GM18502 (cell line): Measurements from ENCODE around the gene SRSF4.
"Not testable (repeated sequence)": the region's sequence is repeated elsewhere in the genome, so short reads cannot be mapped to it uniquely, and the experiment has no call there.

Experiments
- ATAC-seq: cut with Tn5 transposase; IDR thresholded peaks from one replicate; pipeline ENCODE4 v1.9.1; 2021; ENCODE audit warnings: mild to moderate bottlenecking; ENCODE audit not compliant: unreplicated experiment, poor library complexity

Gene SRSF4

DNA sequence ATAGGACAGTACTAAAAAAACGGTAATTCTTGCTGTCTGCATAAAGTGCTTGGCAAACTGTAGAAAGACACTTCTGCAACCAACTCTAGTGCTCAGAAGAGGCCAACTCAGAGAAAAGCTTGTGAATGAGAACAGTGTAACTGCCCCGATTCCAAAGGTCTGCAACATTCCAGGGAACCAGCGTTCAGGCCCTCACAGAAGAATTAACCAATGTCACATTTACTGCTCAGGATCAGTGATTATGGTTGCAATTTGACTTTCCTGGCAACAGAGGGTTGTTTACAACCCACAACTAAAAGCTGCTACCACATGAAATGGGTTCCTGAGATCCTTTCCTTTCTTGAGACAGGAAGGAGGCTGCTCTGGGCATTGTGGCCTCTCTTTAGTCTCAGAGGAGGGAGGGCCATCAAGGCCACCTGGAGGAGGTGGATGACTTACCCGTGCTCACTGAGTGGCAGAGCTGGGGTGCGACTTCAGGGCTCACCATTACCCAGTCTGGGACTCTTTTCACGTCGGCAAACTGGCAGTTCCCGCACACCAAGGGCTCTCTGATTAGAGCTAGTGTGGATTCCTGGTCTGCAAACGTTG, 15.3 kb downstream of the SRSF4 start:
- no peak for ATAC-seq

DNA sequence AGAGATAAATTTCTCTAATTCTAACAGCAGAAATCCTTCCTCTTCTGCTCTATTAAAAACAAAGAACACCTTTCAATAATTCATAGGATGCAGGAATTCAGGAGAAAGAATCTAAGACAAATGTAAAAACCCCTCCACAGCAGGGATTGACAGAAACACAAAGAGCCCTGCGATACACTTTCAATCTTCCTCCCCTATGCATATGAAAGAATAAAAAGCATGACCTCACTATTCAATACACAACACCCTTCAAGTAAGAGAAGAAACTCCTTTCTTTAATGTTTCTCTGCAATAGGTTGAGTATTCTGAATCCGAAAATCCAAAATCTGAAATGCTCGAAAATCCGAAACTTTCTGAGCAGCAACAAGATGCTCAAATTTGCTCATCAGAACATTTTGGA, 17.1 kb downstream of the SRSF4 start:
- no peak for ATAC-seq

DNA sequence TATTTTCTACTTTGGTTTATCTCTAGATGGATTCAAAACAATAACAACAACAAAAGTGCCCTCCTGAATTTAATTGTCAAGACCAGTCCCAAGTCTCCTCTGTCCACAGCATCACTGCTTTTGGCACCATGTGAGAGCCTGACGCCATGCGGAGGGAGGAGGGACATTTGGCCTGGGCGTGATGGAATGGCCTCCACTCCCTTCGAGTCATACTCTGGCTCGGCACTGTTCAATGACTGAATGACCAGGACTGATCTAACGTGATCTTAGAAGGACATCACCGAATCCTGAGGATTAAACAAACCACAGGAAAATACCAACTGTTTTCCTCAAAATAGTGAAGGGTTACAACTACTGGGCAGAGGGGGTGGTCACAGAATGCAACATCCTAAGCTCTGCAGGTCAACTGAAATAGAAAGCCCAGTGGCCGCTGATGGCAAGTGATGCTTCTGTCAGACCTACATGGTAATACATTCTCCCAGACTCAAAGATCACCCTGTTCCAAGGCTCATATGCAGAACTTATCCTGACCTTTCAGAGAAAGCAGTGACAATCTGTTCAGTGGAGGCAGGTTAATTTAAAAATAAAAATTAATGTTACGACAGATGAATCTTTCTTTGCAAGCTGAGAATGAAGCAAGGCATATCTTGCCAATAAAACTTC, 19.1 kb downstream of the SRSF4 start:
- no peak for ATAC-seq

DNA sequence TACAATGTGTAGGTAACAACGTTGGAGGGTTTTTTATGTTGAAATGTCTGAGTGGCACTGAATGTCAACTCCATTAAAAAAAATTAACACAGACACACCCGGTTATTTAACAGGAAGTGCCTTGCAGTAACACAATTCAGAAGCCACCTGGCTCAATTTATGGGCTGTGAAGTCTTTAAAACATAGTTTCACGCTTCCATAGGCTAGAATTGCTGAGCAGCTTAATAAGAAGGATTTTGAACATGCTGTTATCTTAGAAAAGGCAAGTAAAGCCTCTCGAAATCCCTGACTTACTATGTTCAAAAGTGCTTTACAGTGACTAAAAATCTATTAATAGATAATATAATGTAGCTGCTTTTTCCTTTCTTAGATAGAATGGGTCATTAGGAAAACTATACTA, 19.7 kb downstream of the SRSF4 start:
- no peak for ATAC-seq

DNA sequence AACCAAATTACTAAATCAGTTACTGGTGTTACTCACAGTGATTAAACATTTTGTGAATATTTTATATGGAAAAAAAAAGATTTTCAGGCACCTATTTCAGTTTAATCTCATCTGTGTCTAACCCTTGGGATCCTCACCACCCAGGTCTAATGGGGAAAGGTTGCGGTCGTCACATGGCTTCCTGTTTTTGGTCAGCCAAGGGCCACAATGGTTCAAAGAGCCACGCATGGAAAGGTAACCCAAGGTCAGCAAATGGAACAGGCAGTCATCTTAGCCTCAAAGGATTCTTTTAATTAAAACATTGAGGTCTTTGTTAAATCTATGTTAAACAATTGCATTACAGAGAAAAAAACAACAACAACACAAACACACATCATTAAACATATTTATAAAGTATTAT, 21.9 kb downstream of the SRSF4 start:
- ATAC-seq: no peak

DNA sequence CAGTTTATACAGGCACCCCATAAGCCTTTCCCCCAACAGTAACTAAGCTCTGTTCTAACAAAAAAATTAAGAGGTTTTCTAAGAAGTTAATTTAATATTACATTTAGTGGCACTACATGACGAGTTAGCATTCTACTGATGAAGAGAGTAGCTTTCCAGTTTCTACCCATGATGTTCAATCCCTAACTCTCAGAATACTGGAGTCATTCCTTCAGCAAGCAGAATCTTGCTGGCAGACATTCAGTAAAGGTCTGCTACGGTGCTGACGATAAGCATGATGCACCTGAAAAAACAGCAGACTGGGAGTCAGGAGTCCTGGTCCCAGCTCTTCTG, 24.5 kb downstream of the SRSF4 start:
- no peak for ATAC-seq

DNA sequence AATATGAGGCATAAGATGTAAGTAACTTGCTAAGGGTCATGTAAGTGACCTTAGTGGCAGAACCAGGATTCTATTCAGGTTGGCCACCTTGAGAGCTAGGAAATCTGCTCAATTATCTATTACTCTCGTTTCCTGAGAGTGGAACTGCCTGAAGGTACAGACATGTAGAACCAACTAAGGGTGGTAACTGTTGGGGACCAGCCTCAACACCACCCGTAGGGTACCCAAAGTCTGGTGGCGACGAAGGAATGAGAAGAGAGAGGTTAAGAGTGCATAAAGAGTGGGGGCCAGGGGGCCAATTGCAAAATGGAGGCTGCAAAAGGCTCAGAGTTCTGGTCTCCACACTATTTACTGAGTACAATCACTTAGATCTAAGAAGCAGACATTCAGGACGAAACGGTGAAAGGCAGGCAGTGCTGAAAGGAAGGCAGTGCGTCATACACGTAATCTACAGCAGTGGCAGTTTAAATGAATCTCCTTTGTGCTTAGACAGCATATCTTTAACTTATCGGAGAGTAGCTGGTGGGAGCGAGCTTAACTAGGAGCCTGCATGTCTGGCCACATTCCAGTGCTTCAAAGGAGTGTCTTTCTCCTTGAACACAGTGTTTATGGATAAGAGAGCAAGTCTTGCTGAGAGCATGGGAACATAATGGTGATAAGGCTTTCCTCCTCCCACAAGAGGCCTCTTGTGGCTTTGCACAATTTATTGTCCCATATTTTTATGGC, 25.0 kb downstream of the SRSF4 start:
- ATAC-seq: no peak

DNA sequence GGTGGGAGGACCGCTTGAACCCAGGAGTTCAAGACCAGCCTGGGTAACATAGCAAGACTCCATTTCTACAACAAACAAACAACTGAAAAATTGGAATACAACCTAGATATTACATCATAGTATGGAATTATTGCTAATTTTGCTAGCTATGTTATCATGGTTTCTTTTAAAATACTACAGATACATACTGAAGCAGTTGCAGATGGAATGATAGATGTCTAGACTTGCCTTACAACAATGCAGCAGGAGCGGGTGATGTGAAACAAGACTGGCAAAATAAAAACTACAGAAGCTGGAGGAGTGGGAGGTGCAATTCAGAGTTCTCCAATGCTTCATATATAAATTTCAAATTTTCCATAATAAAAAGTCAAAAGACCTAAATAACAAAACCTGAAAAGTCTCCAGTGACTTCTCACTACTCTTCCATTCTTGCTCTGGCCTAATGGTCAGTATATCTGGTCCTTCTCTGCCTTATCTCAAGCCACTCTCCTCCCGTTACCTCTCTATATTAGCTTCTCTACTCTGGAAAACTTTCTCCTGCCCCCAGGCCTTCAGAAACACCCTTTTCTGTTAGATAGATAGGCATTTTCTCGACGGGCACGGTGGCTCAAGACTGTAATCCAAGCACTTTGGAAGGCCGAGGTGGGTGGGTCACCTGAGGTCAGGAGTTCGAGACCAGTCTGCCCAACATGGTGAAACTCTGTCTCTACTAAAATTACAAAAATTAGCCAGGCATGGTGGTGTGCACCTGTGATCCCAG, 29.5 kb downstream of the SRSF4 start:
- no peak for ATAC-seq

DNA sequence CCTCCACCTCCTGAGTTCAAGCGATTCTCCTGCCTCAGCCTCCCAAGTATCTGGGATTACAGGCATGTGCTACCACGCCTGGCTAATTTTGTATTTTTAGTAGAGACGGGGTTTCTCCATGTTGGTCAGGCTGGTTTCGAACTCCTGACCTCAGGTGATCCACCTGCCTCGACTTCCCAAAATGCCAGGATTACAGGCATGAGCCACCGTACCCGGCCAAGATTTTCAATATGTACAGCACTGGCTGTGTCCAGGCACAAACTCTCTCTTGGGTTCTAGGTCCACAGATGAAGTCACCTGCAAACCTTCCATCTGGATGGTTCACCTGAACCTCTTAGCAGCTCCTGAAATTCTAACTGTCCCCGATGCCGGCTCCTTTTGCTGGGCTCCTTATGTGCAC, 31.4 kb downstream of the SRSF4 start:
- not testable (repeated sequence) for ATAC-seq

DNA sequence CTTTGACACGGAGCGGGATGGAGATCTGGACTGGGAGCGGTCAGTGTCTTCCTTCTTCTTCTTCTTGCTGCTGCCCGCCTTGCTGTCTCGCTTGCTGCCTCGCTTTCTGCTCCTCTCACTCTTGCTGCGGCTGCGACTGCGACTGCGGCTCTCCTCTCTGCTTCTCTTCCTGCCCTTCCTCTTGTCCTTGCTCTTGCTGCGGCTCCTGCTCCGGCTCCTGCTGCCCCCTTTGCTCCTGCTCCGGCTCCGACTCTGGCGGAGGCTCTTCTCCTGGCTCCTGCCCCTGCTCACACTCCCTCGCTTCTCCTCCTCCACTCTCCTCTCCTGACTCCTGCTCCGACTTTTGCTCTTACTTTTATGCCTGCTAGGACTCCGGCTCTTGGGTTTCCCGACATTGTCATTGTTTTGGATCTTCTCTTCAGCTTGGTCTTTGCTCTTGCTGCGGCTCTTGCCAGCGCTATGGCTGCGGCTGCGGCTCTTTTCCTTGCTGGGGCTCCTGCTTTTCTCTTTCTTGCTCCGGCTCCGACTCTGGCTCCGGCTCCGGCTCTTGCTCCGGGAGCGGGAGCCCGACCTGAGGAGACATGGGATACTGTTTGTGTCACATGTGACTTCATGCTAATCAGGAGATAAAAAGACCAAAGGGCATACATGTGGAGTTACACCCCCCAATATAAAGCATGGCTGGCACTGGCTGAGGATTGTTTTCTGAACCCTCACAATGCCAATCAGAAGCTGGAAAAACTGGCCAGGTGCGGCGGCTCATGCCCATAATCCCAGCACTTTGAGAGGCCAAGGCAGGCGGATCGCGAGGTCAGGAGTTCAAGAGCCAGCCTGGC, 32.8 kb downstream of the SRSF4 start:
- no peak for ATAC-seq

DNA sequence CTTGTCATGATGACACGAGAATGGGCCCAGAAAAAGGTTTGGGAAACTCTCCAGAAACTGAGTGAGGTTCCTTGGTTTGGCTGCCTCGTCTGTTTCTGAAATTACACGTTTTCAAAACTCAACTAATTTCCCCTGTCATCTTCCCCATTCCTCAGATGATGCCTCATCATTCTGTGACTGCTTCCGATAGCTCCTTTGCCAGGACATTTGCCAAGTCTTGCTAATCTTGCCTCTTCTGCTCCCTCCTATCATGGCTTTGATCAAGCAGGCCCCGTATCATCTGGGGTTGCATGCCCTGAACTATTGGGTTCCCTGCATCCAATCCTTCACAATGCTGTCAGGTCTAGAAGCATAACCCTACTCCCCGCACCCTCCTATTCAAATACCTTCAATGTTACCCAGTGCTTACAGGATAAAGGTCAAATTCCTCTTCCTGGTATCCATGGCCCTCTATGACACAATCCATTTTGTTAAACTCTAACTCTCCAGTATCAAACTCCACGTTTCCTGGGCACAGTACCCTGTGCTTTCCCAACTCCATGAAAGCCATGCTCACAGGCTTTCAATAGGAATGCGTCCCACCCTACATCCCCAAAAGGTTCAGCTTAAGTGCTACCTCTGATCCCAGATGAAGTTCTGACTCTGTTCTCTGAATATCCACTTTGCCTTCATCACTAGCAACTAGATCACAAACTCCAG, 35.8 kb downstream of the SRSF4 start:
- no peak for ATAC-seq

DNA sequence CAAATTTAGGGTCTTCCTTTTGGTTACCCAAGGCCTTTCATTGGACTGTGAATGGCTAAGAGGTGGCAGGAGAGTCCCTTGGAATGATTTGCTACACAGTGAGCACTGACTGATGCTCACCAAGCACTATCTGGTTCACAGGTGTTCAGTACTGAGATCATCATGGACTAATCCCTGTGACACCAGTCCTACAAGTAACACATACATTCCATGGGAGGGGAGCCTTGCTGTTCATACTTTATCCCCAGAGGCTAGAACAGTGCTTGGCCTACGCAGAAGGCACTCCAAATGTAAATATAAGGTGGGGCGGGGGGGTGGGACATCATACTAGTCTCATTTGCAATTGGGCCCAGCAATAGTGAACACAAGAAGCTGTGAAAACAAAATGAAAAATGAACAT, 37.5 kb downstream of the SRSF4 start:
- ATAC-seq: no peak

DNA sequence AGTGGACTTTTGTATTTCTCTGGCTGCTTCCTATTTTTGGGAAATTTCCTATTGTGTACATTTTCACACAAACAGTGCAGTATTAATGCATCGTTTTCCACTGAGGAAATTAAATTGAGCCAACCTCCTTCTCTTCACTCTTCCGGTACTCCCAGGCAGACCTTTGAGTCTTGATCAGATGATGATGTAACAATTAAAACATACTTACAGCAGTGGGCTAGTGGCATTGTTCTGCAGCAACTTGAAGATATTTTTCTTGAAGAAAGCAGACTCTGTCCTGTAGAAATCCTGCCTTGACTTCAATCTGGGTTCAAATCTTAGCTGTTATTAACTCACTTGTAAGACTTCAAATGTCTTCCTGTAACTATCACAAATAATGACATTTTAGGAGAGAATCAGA, 39.0 kb downstream of the SRSF4 start:
- ATAC-seq: no peak

DNA sequence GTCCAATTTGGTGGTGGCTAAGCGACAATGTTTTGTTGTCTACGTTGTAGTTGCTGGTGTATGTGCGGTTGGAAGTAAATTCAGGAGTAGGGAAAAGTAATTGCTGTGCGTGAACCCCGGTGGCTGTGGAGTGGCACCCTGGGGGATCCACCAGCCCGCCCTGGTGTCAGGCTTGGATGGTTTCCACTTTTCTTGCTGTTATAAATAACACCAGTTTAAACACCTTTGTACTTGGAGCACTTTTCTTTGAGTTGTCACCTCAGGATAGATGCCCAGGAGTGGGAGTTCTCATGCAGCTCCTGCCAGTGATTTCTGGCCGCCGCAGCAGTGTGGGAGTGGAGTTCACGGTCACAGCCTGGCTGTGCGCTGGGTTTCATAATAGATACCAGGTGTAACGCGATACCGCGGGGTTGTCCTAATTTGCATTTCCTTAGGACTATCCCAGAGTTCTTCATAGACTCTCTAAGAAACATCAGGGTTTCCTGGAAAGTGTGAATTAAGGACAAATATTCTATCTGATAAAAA, 45.2 kb downstream of the SRSF4 start:
- ATAC-seq: no peak

DNA sequence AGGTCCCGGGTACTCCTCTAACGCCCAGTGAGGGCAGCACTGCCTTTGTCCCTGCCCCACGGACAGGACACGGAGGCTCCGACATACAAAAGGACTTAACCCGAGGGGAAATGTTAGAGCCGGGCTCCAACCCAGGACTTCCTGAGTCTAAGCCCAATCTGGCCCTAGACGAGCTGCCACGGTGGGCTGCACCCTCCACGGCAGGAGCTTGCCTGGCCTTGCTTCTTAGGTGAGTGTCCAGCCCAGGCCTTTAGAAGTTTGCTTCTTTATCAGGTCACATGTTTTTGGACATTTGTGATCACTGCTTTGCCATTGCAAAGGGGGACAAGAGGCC, 47.0 kb downstream of the SRSF4 start:
- ATAC-seq: no peak

DNA sequence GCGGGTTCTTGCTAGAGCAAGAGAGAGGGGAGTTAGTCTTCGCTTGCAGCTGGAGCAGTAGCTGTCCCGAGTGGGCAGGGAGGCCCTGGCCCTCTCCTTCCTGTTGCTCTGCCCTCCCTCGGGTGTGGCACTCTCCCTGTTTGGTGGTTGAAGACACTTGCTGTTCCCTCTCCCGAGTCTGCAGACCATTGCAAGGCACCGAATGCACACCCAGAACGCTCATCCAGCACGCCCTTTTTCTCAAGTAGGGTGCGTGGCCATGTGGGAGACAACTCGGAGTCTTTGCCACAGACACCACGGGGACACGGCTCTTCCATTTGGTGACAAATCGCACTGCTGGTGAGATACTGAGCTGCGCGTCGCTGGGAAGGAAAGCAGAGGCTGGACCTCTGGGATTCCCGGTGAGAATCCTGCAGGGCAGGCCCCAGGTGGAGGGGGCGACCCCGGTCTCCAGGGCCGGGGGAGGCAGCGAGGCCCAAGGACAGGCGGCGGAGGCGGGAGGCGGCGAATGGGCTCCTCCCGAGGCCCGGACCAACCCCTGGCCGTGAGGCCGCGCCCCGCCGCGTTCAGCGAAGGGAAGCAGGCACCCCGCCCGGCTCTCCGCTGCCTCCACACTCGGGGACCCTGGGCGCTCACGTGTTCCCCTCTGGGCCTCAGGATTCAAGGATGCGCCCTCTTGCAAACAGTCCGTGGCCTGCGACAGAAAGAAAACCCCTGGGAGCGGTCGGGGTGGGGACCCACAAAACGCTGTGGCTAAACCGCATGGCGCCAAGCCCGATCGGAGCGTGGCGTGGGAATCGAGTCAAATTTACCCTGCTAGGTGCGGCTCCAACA, 47.6 kb downstream of the SRSF4 start:
- no peak for ATAC-seq

DNA sequence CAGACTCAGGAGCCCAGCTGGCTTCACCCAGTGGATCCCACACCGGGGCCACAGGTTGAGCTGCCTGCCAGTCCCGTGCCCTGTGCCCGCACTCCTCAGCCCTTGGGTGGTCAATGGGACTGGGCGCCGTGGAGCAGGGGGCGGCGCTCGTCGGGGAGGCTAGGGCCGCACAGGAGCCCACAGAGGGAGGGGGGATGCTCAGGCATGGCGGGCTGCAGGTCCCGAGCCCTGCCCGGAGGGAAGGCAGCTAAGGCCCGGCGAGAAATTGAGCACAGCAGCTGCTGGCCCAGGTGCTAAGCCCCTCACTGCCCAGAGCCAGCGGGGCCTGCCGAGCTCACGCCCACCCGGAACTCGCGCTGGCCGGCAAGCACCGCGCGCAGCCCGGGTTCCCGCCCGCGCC, 50.6 kb downstream of the SRSF4 start:
- not testable (repeated sequence) for ATAC-seq

DNA sequence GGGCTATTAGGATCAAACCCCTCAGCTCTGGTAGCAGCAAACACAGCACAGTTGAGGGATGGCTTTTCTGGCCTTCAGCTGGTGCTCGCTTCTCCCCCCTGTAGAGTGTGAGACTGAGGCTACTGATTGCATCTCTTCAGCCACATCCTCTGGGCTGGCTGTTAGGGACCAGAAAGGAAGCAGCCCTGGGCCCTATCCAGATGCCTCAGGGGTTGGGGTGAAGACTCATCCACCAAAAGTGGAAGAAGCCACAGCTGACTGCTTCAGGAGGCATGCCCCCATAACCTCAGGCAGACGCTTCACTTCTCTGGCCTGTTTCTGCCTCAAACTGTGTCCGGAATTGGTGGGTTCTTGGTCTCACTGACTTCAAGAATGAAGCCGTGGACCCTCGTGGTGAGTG, 51.8 kb downstream of the SRSF4 start:
- no peak for ATAC-seq

DNA sequence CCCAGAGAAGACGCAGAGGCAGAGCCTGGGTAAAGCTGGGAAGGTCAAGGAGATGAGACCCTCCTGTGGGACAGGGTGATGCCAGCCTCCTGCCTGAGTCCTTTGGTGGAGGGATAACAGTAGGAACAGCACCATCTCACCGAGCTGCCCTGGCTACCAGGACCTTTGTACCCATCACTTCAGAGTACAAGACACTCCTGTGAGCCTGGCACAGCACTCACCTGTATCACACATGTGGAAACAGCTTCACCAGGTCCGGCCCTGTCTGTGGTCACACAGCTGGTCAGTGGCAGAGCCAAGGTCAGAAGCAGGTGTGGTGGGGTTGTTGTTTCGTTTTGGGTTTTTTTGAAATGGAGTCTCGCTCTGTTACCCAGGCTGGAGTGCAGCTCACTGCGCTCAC, 53.0 kb downstream of the SRSF4 start:
- ATAC-seq: no peak
